NCI-H524 treated with DMSO at 0.1 percent for 48 hours (cell line): ENCODE results near the gene CREB3L4.
"Not testable (repeated sequence)": the region's sequence is repeated elsewhere in the genome, so short reads cannot be mapped to it uniquely, and the experiment has no call there.

Source experiments
- DNase-seq: peaks from one replicate; lab custom pipeline; 2025; lab: John Stamatoyannopoulos, UW

CREB3L4 gene

GRCh38 chr1:153985941-153986761 is 18.4 kb downstream of the CREB3L4 start, which contains the start of gene RAB13:
Gene RAB13 (minus strand): TSS chr1:153986339. CDS start chr1:153986236, 103 bp downstream.
- no peak for DNase-seq

GRCh38 chr1:153987621-153988020 is 19.9 kb downstream of the CREB3L4 start:
- no peak for DNase-seq

- peak; percentile 74 for DNase-seq
Measured at GRCh38 chr1:153990468-153991150, 22.9 kb downstream of the CREB3L4 start, which contains the start of gene RPS27. Gene RPS27 (plus strand): TSS chr1:153990762. CDS start chr1:153990797, 35 bp downstream.

GRCh38 chr1:153991151-153991630 is 23.5 kb downstream of the CREB3L4 start:
- no peak for DNase-seq

GRCh38 chr1:153991806-153992205 is 24.1 kb downstream of the CREB3L4 start:
- no peak for DNase-seq

- DNase-seq, result no peak
Measured at GRCh38 chr1:153995202-153995601, 27.5 kb downstream of the CREB3L4 start.

GRCh38 chr1:153995640-153996039 is 27.9 kb downstream of the CREB3L4 start:
- no peak for DNase-seq

GRCh38 chr1:153996882-153997281 is 29.2 kb downstream of the CREB3L4 start:
- DNase-seq, result not testable (repeated sequence)

- no peak for DNase-seq
Measured at GRCh38 chr1:154000420-154000819, 32.7 kb downstream of the CREB3L4 start.

GRCh38 chr1:154006136-154006535 is 38.4 kb downstream of the CREB3L4 start:
- no peak for DNase-seq

- DNase-seq, result no peak
Measured at GRCh38 chr1:154012129-154012528, 44.4 kb downstream of the CREB3L4 start.

- DNase-seq, result not testable (repeated sequence)
Measured at GRCh38 chr1:154012543-154012942, 44.8 kb downstream of the CREB3L4 start.

- DNase-seq, result no peak
Measured at GRCh38 chr1:154014154-154014907, 46.6 kb downstream of the CREB3L4 start.

GRCh38 chr1:154019269-154019668 is 51.6 kb downstream of the CREB3L4 start:
- DNase-seq, result no peak

- DNase-seq, result no peak
Measured at GRCh38 chr1:154019940-154020339, 52.2 kb downstream of the CREB3L4 start.
